CD4-positive, alpha-beta T cell (primary cell): ENCODE results near the gene CTTNBP2. TPM values are rescaled to one million over a fixed set of nuclear protein-coding genes. Genes with fewer than 3 reads are reported as not detected.

Experiments
- ATAC-seq: fragments of 200-7000 bp; cut with Tn5 transposase; one replicate; pipeline ENCODE4 v1.10.0; 2022; ENCODE audit warnings: mild to moderate bottlenecking; ENCODE audit not compliant: poor library complexity
- CTCF ChIA-PET: fragments of 350-600 bp; sonication (Branson Sonifier 250); formaldehyde crosslinking; loops from one replicate; lab custom pipeline; 2021; ENCODE audit warnings: antibody characterized with exemption, inconsistent platforms; lab: Charles Lee
- POLR2A ChIA-PET: fragments of 350-600 bp; sonication (Branson Sonifier 250); formaldehyde crosslinking; loops from one replicate; lab custom pipeline; 2021; ENCODE audit warnings: antibody characterized with exemption, inconsistent platforms; lab: Charles Lee
- DNase-seq, 14 experiments: peaks; one replicate each; pipeline ENCODE4 v3.0.0-alpha.2; 2013 to 2020; ENCODE audit warnings: mixed read lengths in 2 of 14
- H3K27ac ChIP-seq, 2 donors: one replicate each; pipeline versions ENCODE4 v1.5.1 to v1.7.0; 2013; ENCODE audit warnings: low read length in 2 of 2, low read depth in 1 of 2, mild to moderate bottlenecking in 1 of 2
- H3K27me3 ChIP-seq, 2 experiments: 1 replicate in 1 of 2; 2 replicates in 1 of 2; pipeline versions ENCODE4 v1.6.1 to v1.7.0; 2013; ENCODE audit warnings: low read length in 2 of 2, control low read depth in 1 of 2, mild to moderate bottlenecking in 1 of 2, moderate library complexity in 1 of 2; ENCODE audit not compliant: insufficient read depth in 2 of 2, control insufficient read depth in 1 of 2
- H3K36me3 ChIP-seq: one replicate; pipeline ENCODE4 v1.6.1; 2013; ENCODE audit warnings: low read length, control low read depth; ENCODE audit not compliant: insufficient read depth
- H3K4me1 ChIP-seq: one replicate; pipeline ENCODE4 v1.6.1; 2013; ENCODE audit warnings: low read length, control low read depth; ENCODE audit not compliant: insufficient read depth
- H3K4me3 ChIP-seq: one replicate; pipeline ENCODE4 v1.5.1; 2013; ENCODE audit warnings: mild to moderate bottlenecking, low read length, moderate library complexity
- H3K9me3 ChIP-seq, 2 experiments: 1 replicate in 1 of 2; 2 replicates in 1 of 2; pipeline versions ENCODE4 v1.6.1 to v1.7.0; 2013; ENCODE audit warnings: low read length in 2 of 2, mild to moderate bottlenecking in 2 of 2, control low read depth in 1 of 2, moderate library complexity in 1 of 2; ENCODE audit not compliant: control insufficient read depth in 1 of 2, insufficient read depth in 1 of 2
- H3K27ac Mint-ChIP-seq: one replicate; pipeline ENCODE4 v1.8.0; 2020; ENCODE audit warnings: mixed read lengths
- H3K27me3 Mint-ChIP-seq: one replicate; pipeline ENCODE4 v1.8.0; 2021; ENCODE audit warnings: mixed read lengths
- H3K36me3 Mint-ChIP-seq: one replicate; pipeline ENCODE4 v1.8.0; 2021; ENCODE audit warnings: low read depth, mixed read lengths
- H3K4me1 Mint-ChIP-seq: one replicate; pipeline ENCODE4 v1.8.0; 2021; ENCODE audit warnings: low read depth, mixed read lengths
- H3K4me3 Mint-ChIP-seq: one replicate; pipeline ENCODE4 v1.8.0; 2020; ENCODE audit warnings: mild to moderate bottlenecking, mixed read lengths
- H3K9me3 Mint-ChIP-seq: one replicate; pipeline ENCODE4 v1.8.0; 2020; ENCODE audit warnings: mixed read lengths
- CTCF ChIP-seq: fragments of 200-600 bp; IDR thresholded peaks from one replicate; pipeline ENCODE4 v1.8.0; 2022; ENCODE audit warnings: antibody characterized with exemption, mild to moderate bottlenecking
- intact Hi-C, 2 experiments: fragments of 100-400 bp; cut with DNase I in 1 of 2; cut with micrococcal nuclease in 1 of 2; formaldehyde crosslinking; loops; one replicate each; pipeline versions ENCODE4 v1.15.1 to v1.9.0; 2023 to 2025; cut with DNase I, micrococcal nuclease
- total RNA-seq, 174 experiments: library from RNA in 2 of 174; stranded (reverse) in 2 of 174; gene quantifications; one replicate each; pipeline ENCODE4 v1.2.3 and lab custom pipeline; 2021 to 2026

CTTNBP2 gene
- total RNA-seq, 2 experiments from 2014 or later = not detected

- no peaks in the 10 kb centered on the region for H3K4me1 ChIP-seq
- no peaks in the 10 kb centered on the region for H3K9me3 ChIP-seq
- H3K27ac ChIP-seq = no peak overlapping the region
- intact Hi-C loops = no loop called here
- no peak overlapping the region for H3K4me3 ChIP-seq
- ChIA-PET POLR2A (no interaction called here), CTCF (no interaction called here)
- no peaks in the 10 kb centered on the region for H3K36me3 ChIP-seq
- Mint-ChIP-seq H3K9me3 (no peaks in the 10 kb centered on the region), H3K4me1 (no peaks in the 10 kb centered on the region), H3K27ac (no peak overlapping the region), H3K27me3 (peaks cover 4% of the 10 kb centered on the region), H3K36me3 (no peaks in the 10 kb centered on the region), H3K4me3 (no peak overlapping the region)
- DNase-seq (no peak), ATAC-seq (no peak)
- H3K27me3 ChIP-seq = peaks cover 0 to 3% of the 10 kb centered on the region in 2 experiments
- no peak for TF ChIP-seq CTCF
Observed at GRCh38 chr7:117848941-117849340, 24.3 kb downstream of the CTTNBP2 start.

- Mint-ChIP-seq H3K4me3 (no peak overlapping the region), H3K27ac (no peak overlapping the region), H3K9me3 (peaks cover 3% of the 10 kb centered on the region), H3K36me3 (no peaks in the 10 kb centered on the region), H3K27me3 (peaks cover 9% of the 10 kb centered on the region), H3K4me1 (no peaks in the 10 kb centered on the region)
- intact Hi-C loops = no loop called here
- POLR2A ChIA-PET = no interaction called here
- TF ChIP-seq CTCF = no peak
- peaks cover 0 to 3% of the 10 kb centered on the region in 2 experiments for H3K27me3 ChIP-seq
- DNase-seq (no peak), ATAC-seq (no peak)
- CTCF ChIA-PET = no interaction called here
- no peak overlapping the region for H3K27ac ChIP-seq
- H3K9me3 ChIP-seq = no peaks in the 10 kb centered on the region
- no peaks in the 10 kb centered on the region for H3K4me1 ChIP-seq
- no peaks in the 10 kb centered on the region for H3K36me3 ChIP-seq
- no peak overlapping the region for H3K4me3 ChIP-seq
Observed at GRCh38 chr7:117844678-117845077, 28.6 kb downstream of the CTTNBP2 start.

GRCh38 chr7:117841611-117842010, 31.6 kb downstream of the CTTNBP2 start:
- Mint-ChIP-seq H3K27ac (no peak overlapping the region), H3K36me3 (no peaks in the 10 kb centered on the region), H3K4me3 (no peak overlapping the region), H3K9me3 (peaks cover 3% of the 10 kb centered on the region), H3K4me1 (no peaks in the 10 kb centered on the region), H3K27me3 (peaks cover 6% of the 10 kb centered on the region)
- ChIA-PET CTCF (no interaction called here), POLR2A (no interaction called here)
- no peaks in the 10 kb centered on the region for H3K4me1 ChIP-seq
- H3K9me3 ChIP-seq = no peaks in the 10 kb centered on the region
- H3K27ac ChIP-seq = no peak overlapping the region
- intact Hi-C loops = no loop called here
- H3K36me3 ChIP-seq = no peaks in the 10 kb centered on the region
- no peaks in the 10 kb centered on the region for H3K27me3 ChIP-seq
- DNase-seq (no peak), ATAC-seq (no peak)
- TF ChIP-seq CTCF = no peak
- H3K4me3 ChIP-seq = no peak overlapping the region
